Stomach (tissue), 9 donors: ENCODE measurements around the gene CRYBA4. TPM values are rescaled to one million over a fixed set of nuclear protein-coding genes. Genes with fewer than 3 reads are reported as not detected.

Experiments used
- DNase-seq, 2 donors: peaks; one replicate each; pipeline versions ENCODE4 v3.0.0 to v3.0.0-alpha.2; 2013 to 2019
- H3K27ac ChIP-seq, 5 donors: fragments of 200-600 bp in 4 of 5; sonication (generic) in 4 of 5; one replicate each; pipeline ENCODE4 v1.5.1; 2013 to 2019; ENCODE audit warnings: mild to moderate bottlenecking in 1 of 5, moderate library complexity in 1 of 5
- H3K27me3 ChIP-seq, 3 donors: fragments of 200-600 bp; sonication (generic); one replicate each; pipeline ENCODE4 v1.5.1; 2017 to 2019; ENCODE audit warnings: mixed run types in 1 of 3
- H3K36me3 ChIP-seq, 4 donors: fragments of 200-600 bp; sonication (generic); 1 replicate in 3 of 4; 2 replicates in 1 of 4; pipeline ENCODE4 v1.5.1; 2016 to 2019
- H3K4me1 ChIP-seq, 4 donors: fragments of 200-600 bp; sonication (generic); one replicate each; pipeline ENCODE4 v1.5.1; 2016 to 2019
- H3K4me3 ChIP-seq, 4 donors: fragments of 200-600 bp; sonication (generic) in 3 of 4; one replicate each; pipeline ENCODE4 v1.5.1; 2016 to 2019; ENCODE audit warnings: mild to moderate bottlenecking in 1 of 4
- H3K9me3 ChIP-seq, 4 donors: fragments of 200-600 bp; sonication (generic); one replicate each; pipeline ENCODE4 v1.5.1; 2016 to 2019
- CTCF ChIP-seq, 7 experiments: fragments of 450-650 bp in 4 of 7; fragments of 200-600 bp in 3 of 7; sonication (generic) in 3 of 7; IDR thresholded peaks; one replicate each; pipeline ENCODE4 v1.5.1; 2016 to 2019; ENCODE audit warnings: antibody characterized with exemption in 7 of 7, control low read depth in 2 of 7, mild to moderate bottlenecking in 1 of 7
- EP300 ChIP-seq: sonication (generic); formaldehyde crosslinking; IDR thresholded peaks from one replicate; pipeline ENCODE4 v1.6.1; 2017; ENCODE audit warnings: antibody characterized with exemption
- POLR2A ChIP-seq, 4 donors: fragments of 450-650 bp; IDR thresholded peaks; one replicate each; pipeline ENCODE4 v1.6.1; 2016; ENCODE audit warnings: antibody characterized with exemption in 4 of 4, control low read depth in 2 of 4, mild to moderate bottlenecking in 1 of 4, moderate library complexity in 1 of 4
- POLR2AphosphoS5 ChIP-seq, 3 donors: sonication (generic); formaldehyde crosslinking; IDR thresholded peaks; one replicate each; pipeline ENCODE4 v1.6.1; 2016; ENCODE audit warnings: antibody characterized with exemption in 3 of 3
- WGBS, 5 donors: extraction: QIAGEN DNeasy Blood & Tissue Kit in 3 of 5; methylation state at CpG; one replicate each; pipeline versions ENCODE4 v1.1.5 to v1.1.7; 2013 to 2018; 5-methylcytosine and 5-hydroxymethylcytosine counted together
- intact Hi-C: fragments of 100-400 bp; cut with DNase I; formaldehyde crosslinking; loops from one replicate; pipeline ENCODE4 v1.15.1; 2023; ENCODE audit warnings: low total_unique reads
- polyA plus RNA-seq, 3 donors: library from polyadenylated mRNA; stranded (reverse); fragments of 200-250 nt; gene quantifications; one replicate each; pipeline ENCODE4 v1.2.3, GENCODE V29; 2013
- total RNA-seq, 5 donors: library from RNA; depleted of rRNA; stranded (reverse); fragments of >200 nt; gene quantifications; one replicate each; pipeline versions ENCODE4 v1.1.0 to v1.2.3, GENCODE V29; 2014 to 2016
- donor health status: healthy with polysubstance abuse.
- donor health status: Bipolar disorder and iron deficiency.
- donor health status: healthy.

The CRYBA4 gene
- total and polyA plus RNA-seq, 8 donors, result not detected

GRCh38 chr22:26620197-26620596 lies 1.6 kb upstream of the CRYBA4 start:
- 75 to 94% (median 83%) methylated on average over 2 of the region's 2 CpGs for WGBS, 5 donors
- no peak for DNase-seq

GRCh38 chr22:26623984-26624383 lies 2.2 kb downstream of the CRYBA4 start:
- no peak for TF ChIP-seq EP300
- no peak for TF ChIP-seq POLR2A (IDR thresholded peaks at IDR 0.05)
- no peak for TF ChIP-seq POLR2AphosphoS5 (IDR thresholded peaks at IDR 0.05)
- no peak for TF ChIP-seq CTCF (IDR thresholded peaks at IDR 0.05)
- H3K4me3 ChIP-seq, result no peak overlapping the region
- H3K27me3 ChIP-seq, result peaks cover 0 to 19% (median 0%) of the 10 kb centered on the region in 3 donors
- H3K4me1 ChIP-seq, result no peaks in the 10 kb centered on the region
- H3K36me3 ChIP-seq, result no peaks in the 10 kb centered on the region
- no peaks in the 10 kb centered on the region for H3K9me3 ChIP-seq
- WGBS, 5 donors, result 84 to 96% (median 92%) methylated on average over 1 of the region's 1 CpG
- intact Hi-C loops, result no loop called here
- H3K27ac ChIP-seq, result no peak overlapping the region
- no peak for DNase-seq

More at GRCh38 chr22:26620197-26620596, 1.6 kb upstream of the CRYBA4 start:
- TF ChIP-seq POLR2AphosphoS5 (IDR thresholded peaks at IDR 0.05), result no peak
- no peak for TF ChIP-seq POLR2A (IDR thresholded peaks at IDR 0.05)
- TF ChIP-seq CTCF (IDR thresholded peaks at IDR 0.05), result no peak
- no peak for TF ChIP-seq EP300
- Histone ChIP-seq H3K27me3 (peaks cover 0 to 53% (median 0%) of the 10 kb centered on the region in 3 donors), H3K4me3 (no peak overlapping the region), H3K9me3 (no peaks in the 10 kb centered on the region), H3K4me1 (peaks cover 0 to 5% (median 0%) of the 10 kb centered on the region in 4 donors), H3K27ac (no peak overlapping the region), H3K36me3 (no peaks in the 10 kb centered on the region)
- intact Hi-C loops, result no loop called here

GRCh38 chr22:26624803-26625202 lies 3.0 kb downstream of the CRYBA4 start:
- intact Hi-C loops, result no loop called here
- 68 to 87% (median 84%) methylated on average over 3 to 12 of the region's 12 CpGs for WGBS, 5 donors
- no peak overlapping the region for H3K27ac ChIP-seq

GRCh38 chr22:26629988-26630761 lies 8.4 kb downstream of the CRYBA4 start:
- no peaks in the 10 kb centered on the region for H3K36me3 ChIP-seq
- no peaks in the 10 kb centered on the region for H3K4me1 ChIP-seq
- H3K27ac ChIP-seq, result no peak overlapping the region
- intact Hi-C loops, result no loop called here
- no peak for DNase-seq
- no peaks in the 10 kb centered on the region for H3K9me3 ChIP-seq
- TF ChIP-seq EP300 (no peak), POLR2A (IDR thresholded peaks at IDR 0.05) (no peak), CTCF (IDR thresholded peaks at IDR 0.05) (no peak), POLR2AphosphoS5 (IDR thresholded peaks at IDR 0.05) (no peak)
- 87 to 91% (median 89%) methylated on average over 17 to 18 of the region's 18 CpGs for WGBS, 5 donors
- H3K27me3 ChIP-seq, result peaks cover 0 to 18% (median 0%) of the 10 kb centered on the region in 3 donors
- no peak overlapping the region for H3K4me3 ChIP-seq

More at GRCh38 chr22:26624803-26625202, 3.0 kb downstream of the CRYBA4 start:
- Histone ChIP-seq H3K9me3 (no peaks in the 10 kb centered on the region), H3K4me1 (no peaks in the 10 kb centered on the region), H3K36me3 (no peaks in the 10 kb centered on the region), H3K27me3 (peaks cover 0 to 11% (median 0%) of the 10 kb centered on the region in 3 donors), H3K4me3 (no peak overlapping the region)
- TF ChIP-seq POLR2A (IDR thresholded peaks at IDR 0.05) (no peak), EP300 (no peak), CTCF (IDR thresholded peaks at IDR 0.05) (no peak), POLR2AphosphoS5 (IDR thresholded peaks at IDR 0.05) (no peak)
- no peak for DNase-seq
